Testis (tissue), 2 donors: ENCODE data around the gene NEK4.

Experiments
- POLR2A ChIP-seq: fragments of 450-650 bp; IDR thresholded peaks from one replicate; pipeline ENCODE4 v1.6.1; 2017; ENCODE audit warnings: antibody characterized with exemption, mild to moderate bottlenecking, moderate library complexity
- TF ChIP-seq, protein P1 (sequence below), 3 experiments: fragments of 450-650 bp in 2 of 3; fragments of 200-600 bp in 1 of 3; sonication (generic) in 1 of 3; IDR thresholded peaks; one replicate each; pipeline ENCODE4 v1.5.1; 2016 to 2019; ENCODE audit warnings: antibody characterized with exemption in 3 of 3, mild to moderate bottlenecking in 2 of 3, moderate library complexity in 1 of 3

GRCh38 chr3:52723935-52724334 is 46.8 kb downstream of the NEK4 start:
- TF ChIP-seq, protein P1, sequence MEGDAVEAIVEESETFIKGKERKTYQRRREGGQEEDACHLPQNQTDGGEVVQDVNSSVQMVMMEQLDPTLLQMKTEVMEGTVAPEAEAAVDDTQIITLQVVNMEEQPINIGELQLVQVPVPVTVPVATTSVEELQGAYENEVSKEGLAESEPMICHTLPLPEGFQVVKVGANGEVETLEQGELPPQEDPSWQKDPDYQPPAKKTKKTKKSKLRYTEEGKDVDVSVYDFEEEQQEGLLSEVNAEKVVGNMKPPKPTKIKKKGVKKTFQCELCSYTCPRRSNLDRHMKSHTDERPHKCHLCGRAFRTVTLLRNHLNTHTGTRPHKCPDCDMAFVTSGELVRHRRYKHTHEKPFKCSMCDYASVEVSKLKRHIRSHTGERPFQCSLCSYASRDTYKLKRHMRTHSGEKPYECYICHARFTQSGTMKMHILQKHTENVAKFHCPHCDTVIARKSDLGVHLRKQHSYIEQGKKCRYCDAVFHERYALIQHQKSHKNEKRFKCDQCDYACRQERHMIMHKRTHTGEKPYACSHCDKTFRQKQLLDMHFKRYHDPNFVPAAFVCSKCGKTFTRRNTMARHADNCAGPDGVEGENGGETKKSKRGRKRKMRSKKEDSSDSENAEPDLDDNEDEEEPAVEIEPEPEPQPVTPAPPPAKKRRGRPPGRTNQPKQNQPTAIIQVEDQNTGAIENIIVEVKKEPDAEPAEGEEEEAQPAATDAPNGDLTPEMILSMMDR (IDR thresholded peaks at IDR 0.05), result no peak
- no peak for TF ChIP-seq POLR2A
